NOMO-1 treated with DMSO at 0.1 percent for 48 hours (cell line): Measurements from ENCODE around the gene CDC45.
"Not testable (repeated sequence)": the region's sequence is repeated elsewhere in the genome, so short reads cannot be mapped to it uniquely, and the experiment has no call there.

ENCODE experiments used
- DNase-seq: peaks from one replicate; lab custom pipeline; 2025; ENCODE audit not compliant: unreplicated experiment; lab: John Stamatoyannopoulos, UW

The CDC45 gene, protein sequence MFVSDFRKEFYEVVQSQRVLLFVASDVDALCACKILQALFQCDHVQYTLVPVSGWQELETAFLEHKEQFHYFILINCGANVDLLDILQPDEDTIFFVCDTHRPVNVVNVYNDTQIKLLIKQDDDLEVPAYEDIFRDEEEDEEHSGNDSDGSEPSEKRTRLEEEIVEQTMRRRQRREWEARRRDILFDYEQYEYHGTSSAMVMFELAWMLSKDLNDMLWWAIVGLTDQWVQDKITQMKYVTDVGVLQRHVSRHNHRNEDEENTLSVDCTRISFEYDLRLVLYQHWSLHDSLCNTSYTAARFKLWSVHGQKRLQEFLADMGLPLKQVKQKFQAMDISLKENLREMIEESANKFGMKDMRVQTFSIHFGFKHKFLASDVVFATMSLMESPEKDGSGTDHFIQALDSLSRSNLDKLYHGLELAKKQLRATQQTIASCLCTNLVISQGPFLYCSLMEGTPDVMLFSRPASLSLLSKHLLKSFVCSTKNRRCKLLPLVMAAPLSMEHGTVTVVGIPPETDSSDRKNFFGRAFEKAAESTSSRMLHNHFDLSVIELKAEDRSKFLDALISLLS

DNA sequence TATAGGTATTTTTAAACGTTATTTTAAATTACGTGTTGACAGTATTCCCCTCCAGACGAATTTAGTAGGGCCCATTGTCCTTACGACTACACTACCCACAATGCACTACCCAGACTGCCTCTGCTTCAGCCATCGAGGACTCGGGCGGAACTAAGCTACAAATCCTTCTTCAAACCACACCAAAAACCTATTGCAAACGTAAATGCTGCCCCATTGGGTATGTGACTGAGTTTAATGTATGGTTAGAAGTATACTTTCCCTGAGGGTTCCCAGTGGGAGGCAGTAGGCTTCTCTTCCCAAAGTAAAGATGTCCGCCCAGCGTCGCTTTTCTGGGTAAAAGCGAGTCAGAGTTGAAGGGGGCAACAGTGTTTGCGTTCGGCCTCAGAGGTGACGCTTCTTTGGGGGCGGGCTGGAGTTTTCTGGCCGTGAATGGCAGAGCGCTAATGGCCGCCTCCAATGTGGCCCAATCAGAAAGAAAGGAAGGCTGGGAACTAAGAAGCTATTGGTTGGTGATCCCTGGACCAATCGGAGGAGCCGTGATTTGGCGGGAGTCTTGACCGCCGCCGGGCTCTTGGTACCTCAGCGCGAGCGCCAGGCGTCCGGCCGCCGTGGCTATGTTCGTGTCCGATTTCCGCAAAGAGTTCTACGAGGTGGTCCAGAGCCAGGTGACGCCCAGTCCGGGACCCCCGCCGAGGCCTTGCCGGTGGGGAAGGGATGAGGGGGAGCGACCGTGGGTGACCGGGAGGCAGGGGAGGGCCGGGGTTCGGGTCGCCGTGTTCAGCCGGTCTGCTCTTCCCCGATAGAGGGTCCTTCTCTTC is at the start of gene CDC45:
CDC45 (plus strand) TSS at position 566 of the 818 bp plus-strand sequence; CDS start at position 615, 49 bp downstream.
- DNase-seq = peak; percentile 100

DNA sequence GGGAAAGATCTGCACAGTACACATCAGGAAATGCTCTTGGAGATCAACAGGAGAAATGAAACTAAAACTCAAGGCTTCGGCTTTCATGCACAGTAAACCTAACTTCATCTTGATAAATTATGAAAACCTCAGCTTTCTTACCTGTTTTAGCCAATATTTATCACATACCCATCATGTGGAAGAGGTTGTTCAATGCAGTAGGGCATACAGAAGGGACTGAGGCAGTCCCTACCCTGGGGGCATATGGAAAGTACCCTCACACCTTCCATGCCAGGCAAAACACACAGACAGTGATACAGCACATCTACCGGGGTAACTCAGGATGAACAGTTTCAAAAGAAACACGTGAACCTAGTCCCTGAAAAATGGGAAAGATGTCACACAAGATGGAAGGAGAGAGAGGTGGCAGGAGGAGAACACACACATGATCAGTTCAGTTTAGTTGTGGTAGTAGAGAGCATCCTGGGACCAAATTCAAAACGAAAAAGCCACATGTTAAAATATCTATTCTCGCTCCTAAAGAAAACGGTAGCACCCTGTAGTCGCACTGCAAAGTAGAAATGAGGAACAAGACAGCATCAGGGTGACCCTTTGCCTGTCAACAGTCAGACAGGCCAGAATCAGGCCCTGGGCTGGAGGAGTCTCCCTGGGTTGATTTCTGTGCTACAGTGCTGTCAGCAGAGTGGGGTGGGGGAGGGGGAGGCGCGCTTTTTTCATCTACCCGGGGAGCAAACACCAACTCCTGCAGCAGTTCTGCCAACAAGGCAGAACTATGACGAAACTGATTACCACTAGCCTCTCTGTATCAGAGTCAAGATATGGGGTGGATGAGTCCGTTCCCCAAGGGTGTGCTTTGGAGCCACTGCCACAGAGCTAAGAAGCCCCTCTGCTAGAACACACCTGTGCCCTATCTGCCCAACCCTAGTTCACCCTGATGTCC is 49.5 kb upstream of the CDC45 start:
- peak; percentile 60 for DNase-seq

DNA sequence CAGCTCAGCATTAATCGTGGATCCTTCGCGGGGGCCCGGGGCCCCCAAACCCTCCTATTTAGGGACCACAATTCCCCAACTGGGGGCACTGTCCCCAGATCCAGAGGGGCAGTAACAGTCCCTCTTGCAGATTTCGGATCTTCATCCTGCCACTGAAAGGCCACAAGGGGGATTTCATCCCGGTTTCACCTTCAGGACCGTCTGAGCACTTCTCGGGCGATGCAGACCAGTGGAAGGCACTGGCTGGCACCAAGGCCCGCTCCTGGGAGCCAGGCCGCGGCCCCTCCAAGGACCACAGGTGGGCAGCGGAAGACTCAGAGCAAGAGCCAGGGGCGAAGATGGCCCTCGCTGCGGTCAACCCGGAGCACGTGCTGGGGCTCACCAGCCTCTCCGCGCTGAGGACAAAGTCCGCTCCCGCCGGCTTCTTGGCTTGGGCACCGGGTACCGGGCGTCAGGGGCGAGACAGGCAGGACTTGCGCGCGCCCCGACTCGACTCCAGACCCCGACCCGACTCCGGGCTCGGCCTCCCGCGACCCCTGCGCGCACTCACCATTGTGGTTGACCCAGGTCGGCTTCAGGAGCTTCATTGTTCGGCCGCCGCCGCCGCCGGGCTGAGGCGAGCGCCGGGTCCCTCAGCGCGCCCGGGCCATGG is 48.7 kb upstream of the CDC45 start:
- DNase-seq = no peak

DNA sequence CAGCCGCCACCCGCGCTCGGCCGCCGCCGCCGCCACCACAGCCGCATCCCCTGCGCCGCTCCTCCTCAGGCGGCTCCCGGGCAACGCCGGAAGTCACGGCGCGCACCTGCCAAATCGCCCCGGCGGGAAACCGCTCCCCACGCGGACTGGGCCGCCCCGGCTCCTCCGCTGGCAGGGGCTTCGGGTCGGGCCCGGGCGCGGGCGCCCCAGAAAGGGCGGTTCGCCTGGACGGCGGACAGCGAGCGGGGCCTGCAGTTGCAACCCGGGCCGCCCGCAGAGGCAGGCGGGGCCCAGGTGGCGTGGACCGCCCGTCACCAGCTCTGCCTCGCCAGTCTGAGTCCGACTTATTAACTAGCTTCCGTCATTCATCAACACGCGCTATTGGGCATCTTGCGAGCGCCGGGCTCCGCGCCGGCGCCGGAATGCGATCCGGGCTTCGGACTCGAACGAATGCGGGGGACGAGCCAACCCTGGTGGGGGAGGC is 48.0 kb upstream of the CDC45 start, which contains the start of gene HIRA:
HIRA (minus strand) TSS at position 85 of the 484 bp plus-strand sequence. CDS start 257 bp downstream, outside the sequence.
- peak; percentile 70 for DNase-seq

DNA sequence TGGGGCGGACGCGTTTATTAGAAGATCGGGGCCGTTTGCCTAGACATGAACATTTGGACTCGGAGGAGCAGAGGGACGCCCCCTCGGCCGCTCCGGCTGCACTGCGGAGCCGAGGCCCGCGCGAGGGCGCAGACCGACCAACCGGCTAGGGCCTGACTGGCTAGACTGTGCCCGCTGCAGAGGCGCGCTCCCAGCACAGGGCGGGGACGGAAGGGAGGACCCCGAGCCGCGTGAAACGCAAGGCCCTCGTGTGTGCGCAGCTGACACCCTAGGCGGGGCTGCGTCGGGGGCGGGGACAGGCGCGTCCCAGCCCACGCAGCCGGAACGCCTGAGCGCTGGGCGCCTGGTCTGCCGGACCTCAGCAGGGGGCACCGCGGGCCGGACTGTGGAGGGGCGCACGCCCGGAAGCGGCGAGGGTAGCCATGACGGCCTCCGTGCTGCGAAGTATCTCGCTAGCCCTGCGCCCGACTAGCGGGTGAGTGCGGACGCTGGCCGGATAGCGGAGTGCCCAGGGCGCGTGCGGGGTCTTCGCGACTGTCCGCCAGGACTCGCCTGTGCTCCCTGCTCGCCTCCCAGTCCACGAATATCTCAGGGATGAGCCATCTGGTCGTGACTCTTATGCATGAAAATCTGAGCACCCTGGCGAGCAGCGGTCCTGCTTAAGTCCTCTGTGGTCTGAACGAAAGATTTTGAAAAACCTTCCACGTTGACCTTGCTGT is 47.4 kb upstream of the CDC45 start, which contains the start of gene MRPL40:
MRPL40 (plus strand) TSS at position 413 of the 719 bp plus-strand sequence; CDS start at position 423, 10 bp downstream.
- DNase-seq = peak; percentile 90

DNA sequence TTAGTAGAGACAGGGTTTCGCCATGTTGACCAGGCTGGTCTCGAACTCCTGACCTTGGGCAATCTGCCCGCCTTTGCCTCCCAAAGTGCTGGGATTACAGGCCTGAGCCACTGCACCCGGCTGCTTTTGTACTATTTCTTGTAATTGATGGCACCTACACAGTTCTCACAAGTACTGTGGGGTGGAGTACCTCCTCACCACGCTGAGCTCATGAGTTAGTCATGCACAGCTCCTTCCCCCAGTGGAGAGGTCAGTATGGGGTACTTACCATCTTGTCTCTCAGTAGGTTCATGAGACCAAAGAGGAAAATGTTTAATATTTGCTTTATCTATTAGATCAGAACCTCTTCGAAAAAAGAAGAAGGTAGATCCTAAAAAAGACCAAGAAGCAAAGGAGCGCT is 45.3 kb upstream of the CDC45 start:
- DNase-seq = no peak

DNA sequence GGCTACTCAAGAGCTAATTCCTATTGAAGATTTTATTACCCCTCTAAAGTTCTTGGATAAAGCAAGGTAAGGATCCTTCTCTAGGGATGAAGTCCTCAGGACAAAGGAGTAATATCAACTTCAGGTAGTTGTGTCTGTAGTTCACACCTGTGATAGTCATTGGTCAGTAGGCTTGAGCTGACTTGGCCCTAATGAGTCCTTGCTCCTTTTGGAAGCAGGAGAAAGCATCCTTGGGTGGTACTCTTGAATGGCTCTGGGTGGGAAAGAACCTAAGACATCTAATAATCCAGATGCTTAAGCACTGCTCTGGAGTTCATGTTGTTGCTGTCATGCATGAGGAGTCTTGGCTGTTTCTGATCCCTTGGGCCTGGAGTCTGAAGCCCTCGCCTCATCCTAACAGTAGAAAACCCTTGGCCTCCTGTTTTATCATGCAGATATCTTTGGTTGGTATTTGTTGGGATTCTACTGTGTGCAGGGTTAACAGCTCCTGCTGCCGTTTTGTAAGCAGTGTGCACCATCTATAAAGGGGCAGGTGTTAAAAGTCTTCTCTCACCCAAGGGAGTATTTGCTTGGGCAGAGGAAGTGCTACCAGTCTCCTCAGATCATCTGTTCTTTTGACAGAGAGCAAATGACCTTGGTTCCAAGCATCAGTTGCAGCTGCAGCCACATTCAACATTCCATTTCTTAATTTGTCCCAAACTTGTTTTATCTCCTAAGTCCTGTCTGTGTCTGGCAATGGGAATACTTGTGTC is 44.7 kb upstream of the CDC45 start:
- DNase-seq = no peak

DNA sequence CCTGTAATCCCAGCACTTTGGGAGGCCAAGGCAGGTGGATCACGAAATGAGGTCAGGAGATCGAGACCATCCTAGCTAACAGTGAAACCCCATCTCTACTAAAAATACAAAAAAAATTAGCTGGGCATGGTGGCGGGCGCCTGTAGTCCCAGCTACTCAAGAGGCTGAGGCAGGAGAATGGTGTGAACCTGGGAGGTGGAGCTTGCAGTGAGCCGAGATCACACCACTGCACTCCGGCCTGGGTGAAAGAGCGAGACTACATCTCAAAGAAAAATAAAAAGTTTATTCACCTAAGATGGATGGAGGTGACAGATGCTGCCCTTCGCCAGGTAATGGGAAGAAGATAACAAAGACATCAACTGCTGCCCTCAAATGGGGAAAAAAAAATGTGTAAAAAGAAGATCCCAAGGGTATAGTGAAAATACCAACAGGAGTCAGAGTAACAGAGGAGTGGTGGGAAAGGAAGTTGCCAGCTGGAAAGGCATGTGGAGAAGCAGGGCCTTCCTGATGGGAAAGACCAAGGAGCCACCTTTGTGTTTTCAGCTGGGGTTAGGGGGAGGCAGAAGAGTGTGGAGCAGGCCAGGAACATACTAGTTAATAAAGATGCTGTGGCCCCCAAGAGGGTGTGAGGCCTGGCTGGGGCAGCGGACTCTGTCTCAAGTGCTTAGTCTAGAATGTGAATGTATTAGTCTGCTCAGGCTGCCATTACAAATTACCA is 43.1 kb upstream of the CDC45 start:
- DNase-seq = not testable (repeated sequence)

DNA sequence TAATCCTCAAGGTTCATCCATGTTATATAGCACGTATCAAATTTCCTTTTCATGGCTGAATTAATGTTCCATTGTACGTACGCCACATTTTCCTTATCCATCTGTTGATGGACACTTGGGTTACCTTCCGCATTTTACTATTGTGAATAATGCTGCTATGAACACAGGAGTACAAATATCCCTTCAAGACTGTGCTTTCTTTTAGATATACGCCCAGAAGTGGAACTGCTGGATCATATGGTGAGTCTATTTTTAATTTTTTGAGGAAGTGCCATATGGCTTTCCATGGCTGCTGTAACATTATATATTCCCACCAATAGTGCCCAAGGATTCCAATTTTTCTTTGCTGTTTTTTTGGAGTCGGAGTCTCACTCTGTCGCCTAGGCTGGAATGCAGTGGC is 41.4 kb upstream of the CDC45 start:
- DNase-seq = no peak

DNA sequence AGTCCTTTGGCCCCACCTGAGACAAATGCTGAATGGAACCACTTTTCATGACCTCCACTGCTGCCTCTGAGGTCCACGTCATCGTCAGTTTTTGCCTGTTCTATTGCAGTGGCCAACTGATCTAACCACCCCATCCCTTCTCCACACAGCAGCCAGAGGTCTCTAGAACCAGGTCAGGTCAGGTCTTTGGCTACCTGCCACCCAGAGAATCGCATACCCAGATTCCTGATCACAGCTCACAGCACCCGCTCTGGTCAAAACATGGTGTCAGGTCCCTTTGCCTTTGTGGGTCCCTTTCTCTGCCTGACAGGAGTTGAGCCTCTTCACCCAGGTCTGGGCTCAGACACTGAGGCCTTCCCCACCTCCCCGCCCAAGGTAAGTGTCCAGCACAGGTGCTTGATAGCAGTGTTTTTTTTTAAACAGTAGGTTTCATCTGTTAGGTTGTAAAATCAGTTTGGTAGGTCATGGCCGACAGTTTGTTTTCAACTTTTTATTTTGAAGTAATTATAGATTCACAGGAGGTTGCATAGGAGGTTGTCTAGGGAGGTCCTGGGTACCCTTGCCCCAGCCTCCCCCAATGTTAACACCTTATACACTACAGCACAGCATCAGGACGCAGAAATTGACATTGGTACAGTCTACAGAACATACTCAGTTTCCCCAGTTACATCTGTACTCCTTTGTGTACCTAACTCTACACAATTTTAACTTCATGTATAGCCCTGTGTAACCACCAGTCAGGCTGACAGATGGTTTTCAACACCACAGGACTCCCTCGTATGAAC is 39.1 kb upstream of the CDC45 start:
- DNase-seq = no peak

DNA sequence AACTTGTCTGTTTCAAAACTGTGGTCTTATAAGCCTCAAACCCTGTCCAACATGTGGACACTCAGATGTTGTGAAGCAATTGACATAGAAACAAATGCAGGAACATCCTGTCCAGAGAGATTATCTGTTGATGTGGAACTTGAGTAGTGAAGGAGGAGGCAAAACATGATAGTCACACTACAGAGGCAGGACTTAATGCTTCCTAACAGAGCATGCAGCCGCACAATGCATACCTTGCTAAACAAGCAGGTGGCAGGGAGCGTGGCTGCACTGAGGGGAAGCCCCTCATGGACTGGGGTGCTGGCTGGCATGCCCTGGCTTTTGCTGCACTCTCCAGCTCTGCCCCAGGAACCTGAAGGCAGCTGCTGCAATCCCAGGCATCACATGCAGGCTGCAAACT is 37.6 kb upstream of the CDC45 start:
- DNase-seq = no peak

DNA sequence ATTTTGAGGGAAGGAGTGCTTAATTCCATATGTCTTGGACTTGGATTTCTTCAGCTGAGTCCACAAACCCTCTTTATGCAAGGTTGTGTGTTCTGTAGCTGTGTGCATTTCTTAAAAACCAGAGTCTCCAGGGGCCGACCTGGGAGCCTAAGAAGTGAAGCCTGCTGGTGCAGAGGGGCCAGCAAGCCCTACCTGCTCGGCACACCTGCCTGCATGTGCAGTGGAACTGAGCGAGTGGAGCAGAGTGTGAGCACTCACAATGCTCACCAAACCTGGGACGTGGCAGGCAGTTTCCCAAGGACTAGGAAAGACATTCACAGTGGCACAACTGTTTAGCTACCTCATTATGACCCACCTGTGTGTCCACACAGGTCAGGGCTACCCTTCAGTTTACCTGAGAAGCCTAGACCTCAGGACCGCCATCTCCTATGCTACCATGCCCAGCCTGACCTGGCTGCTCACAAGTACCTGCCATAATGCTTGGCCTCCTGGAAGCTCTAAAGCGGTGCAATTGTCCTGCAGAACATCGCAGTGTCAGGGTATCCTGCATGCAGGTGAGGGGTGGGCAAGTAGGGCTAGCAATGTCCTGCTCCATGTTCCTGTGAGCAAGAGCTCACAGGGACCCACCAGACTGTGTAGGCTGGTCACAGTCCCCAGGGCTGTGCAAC is 36.0 kb upstream of the CDC45 start:
- DNase-seq = no peak

DNA sequence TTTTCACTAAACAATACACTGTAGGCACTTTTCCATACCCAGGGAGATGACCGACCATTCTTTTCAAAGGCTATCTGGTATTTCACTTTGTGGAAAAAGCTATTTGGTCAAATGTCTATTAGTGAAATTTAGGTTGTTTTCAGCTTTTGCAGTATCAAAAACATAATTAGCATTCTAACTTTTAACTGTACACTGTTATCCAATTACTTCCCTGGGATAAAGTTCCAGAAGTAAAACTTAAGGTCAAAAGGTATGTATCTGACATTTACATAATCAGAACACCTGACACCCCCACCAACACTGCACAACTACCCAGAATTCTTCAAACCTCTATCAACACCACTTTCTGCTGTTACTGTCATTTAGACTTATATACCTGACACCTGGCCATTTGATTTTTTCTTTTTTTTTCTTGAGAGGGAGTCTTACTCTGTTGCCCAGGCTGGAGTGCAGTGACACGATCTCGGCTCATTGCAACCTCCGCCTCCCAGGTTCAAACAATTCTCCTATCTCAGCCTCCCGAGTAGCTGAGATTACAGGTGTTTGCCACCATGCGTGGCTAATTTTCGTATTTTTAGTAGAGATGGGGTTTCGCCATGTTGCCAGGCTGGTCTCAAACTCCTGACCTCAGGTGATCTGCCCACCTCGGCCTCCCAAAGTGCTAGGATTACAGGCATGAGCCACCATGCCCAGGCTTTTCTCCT is 34.3 kb upstream of the CDC45 start:
- DNase-seq = not testable (repeated sequence)

DNA sequence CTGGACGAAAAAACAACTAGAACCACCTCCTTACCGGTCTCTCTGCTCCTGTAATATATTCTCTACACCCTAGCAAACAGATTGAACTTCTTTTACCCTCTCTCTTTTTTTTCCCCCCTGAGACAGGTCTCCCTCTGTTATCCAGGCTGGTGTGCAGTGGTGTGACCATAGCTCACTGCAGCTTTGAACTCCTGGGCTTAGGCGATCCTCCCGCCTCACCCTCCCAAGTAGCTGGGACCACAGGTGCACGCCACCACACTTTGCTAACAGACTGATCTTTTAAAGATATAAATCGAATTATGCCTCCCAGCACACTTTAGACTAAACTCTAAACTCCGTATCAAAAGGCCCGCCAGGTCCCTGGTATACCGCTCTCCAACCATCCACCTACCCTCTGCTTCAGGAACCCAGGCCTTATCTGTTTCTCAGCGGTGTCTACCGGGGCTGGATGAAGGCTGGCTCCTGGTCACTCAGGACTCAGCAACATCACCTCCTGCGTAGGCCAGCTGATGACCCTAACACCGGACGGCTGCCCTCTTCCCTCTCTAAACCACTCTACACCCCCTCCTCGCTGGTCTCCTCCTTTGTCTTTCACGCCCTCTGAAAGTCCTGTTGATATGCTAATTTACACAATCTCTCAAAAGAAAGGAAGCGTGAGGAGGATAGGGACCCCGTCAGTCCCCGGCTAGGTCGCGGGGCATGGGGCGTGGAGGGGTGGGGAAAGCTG is 33.0 kb upstream of the CDC45 start:
- peak; percentile 47 for DNase-seq
